Measurements from ENCODE around the gene PMS1.

- TF ChIP-seq CTCF (IDR thresholded peaks at IDR 0.05; ENCODE audit: poor library complexity, severe bottlenecking): no peak
- TF ChIP-seq EZH2 (IDR thresholded peaks at IDR 0.05; ENCODE audit: borderline replicate concordance, insufficient read depth, low read length, poor library complexity, severe bottlenecking): no peak
- no peak for TF ChIP-seq POLR2AphosphoS5 (IDR thresholded peaks at IDR 0.05)
- TF ChIP-seq MXI1 (conservative IDR thresholded peaks at IDR 0.05; ENCODE audit: poor library complexity, severe bottlenecking): no peak
- TF ChIP-seq TAF1 (IDR thresholded peaks at IDR 0.05; ENCODE audit: low read depth): no peak
- no peak for TF ChIP-seq REST (IDR thresholded peaks at IDR 0.05; ENCODE audit: borderline replicate concordance)
- no peak for TF ChIP-seq SMC3 (conservative IDR thresholded peaks at IDR 0.05; ENCODE audit: poor library complexity)
- TF ChIP-seq EP300 (conservative IDR thresholded peaks at IDR 0.05; ENCODE audit: poor library complexity, severe bottlenecking): no peak
Measured at GRCh38 chr2:189868896-189869295, 84.6 kb downstream of the PMS1 start.
